ENCODE data around the gene NFIB. TPM values are rescaled to one million over a fixed set of nuclear protein-coding genes. Genes with fewer than 3 reads are reported as not detected.
A peak's percentile ranks its signal among the peaks of the same experiment; 100 is the strongest.

NFIB gene
- total and polyA plus RNA-seq, 2 donors (not counting 3 experiments of a cell fraction or from before 2014, with no cell fraction given) = 26.4 to 174 TPM

- POLR2A ChIA-PET = interaction anchor here (0.6 kb wide), 1 partner anchor 11 kb away, joined by 5 read pairs; no protein-coding TSS in a partner anchor
- Histone ChIP-seq H3K4me2 (ENCODE audit: insufficient read depth, low read length) (no peak overlapping the region), H4K20me1 (replicated peaks; ENCODE audit: control insufficient read depth, extremely low read depth, insufficient read depth, low read length) (no peaks in the 10 kb centered on the region), H3K9ac (replicated peaks; ENCODE audit: extremely low read depth, insufficient read depth, low read length) (no peak overlapping the region), H3K9me1 (replicated peaks; ENCODE audit: control insufficient read depth, extremely low read depth, insufficient read depth, low read length) (no peaks in the 10 kb centered on the region), H3K36me3 (ENCODE audit: control insufficient read depth in 2 of 2, extremely low read depth in 1 of 2, insufficient read depth in 2 of 2, low read length in 2 of 2) (peaks cover 0 to 12% of the 10 kb centered on the region in 2 experiments), H2AFZ (ENCODE audit: low read depth, low read length) (no peak overlapping the region), H3K4me3 (replicated peaks in 1 of 3; ENCODE audit: insufficient read depth in 1 of 3, low read depth in 1 of 3, low read length in 3 of 3) (no peak overlapping the region), H3K27me3 (ENCODE audit: control insufficient read depth in 2 of 2, insufficient read depth in 2 of 2, low read length in 2 of 2) (no peaks in the 10 kb centered on the region), H3K27ac (ENCODE audit: insufficient read depth, low read depth, low read length) (no peak overlapping the region), H3K9me3 (replicated peaks; ENCODE audit: control insufficient read depth, insufficient read depth, low read length) (no peaks in the 10 kb centered on the region), H3K79me2 (ENCODE audit: control insufficient read depth, insufficient read depth, low read length) (peaks cover 86% of the 10 kb centered on the region), H3K4me1 (ENCODE audit: control insufficient read depth, extremely low read depth, insufficient read depth, low read length) (peaks cover 52% of the 10 kb centered on the region)
- TF ChIP-seq MYC (IDR thresholded peaks at IDR 0.05; ENCODE audit: low read depth, low read length) = no peak
- TF ChIP-seq FOS (IDR thresholded peaks at IDR 0.05; ENCODE audit: borderline replicate concordance, insufficient read depth, low read length) = no peak
- no peak for TF ChIP-seq EZH2 (IDR thresholded peaks at IDR 0.05; ENCODE audit: borderline replicate concordance, low read depth, low read length, severe bottlenecking)
- dilution Hi-C loops (cut with MboI; ENCODE audit: extremely low pct_ligation_motif_present, low sequenced_read_pairs) (no loop called here), intact Hi-C loops (cut with micrococcal nuclease) (loop anchor here (2.0 to 5.0 kb wide), 3 partner anchors 78 to 162 kb away; no protein-coding TSS in a partner anchor)
- CTCF ChIA-PET = interaction anchor here (0.7 to 3.2 kb wide), 7 partner anchors 10 to 842 kb away, joined by 3 to 11 read pairs (median 6); no protein-coding TSS in a partner anchor
- DNase-seq (ENCODE audit: low read depth, low spot score) = peak; percentile 82
- BruUV-seq (replicated peaks) = no TSS peak
- FAIRE-seq = no peak
Observed at GRCh38 chr9:14269916-14270315, 44.0 kb downstream of the NFIB start.

GRCh38 chr9:14263707-14264483 is 50.0 kb downstream of the NFIB start:
- dilution Hi-C loops (cut with MboI; ENCODE audit: extremely low pct_ligation_motif_present, low sequenced_read_pairs) = no loop called here
- no peak for DNase-seq (ENCODE audit: low read depth, low spot score)
- Histone ChIP-seq H3K4me2 (ENCODE audit: insufficient read depth, low read length) (no peak overlapping the region), H3K79me2 (ENCODE audit: control insufficient read depth, insufficient read depth, low read length) (peaks cover 78% of the 10 kb centered on the region), H3K4me3 (replicated peaks in 1 of 3; ENCODE audit: insufficient read depth in 1 of 3, low read depth in 1 of 3, low read length in 3 of 3) (no peak overlapping the region), H3K27ac (ENCODE audit: insufficient read depth, low read depth, low read length) (no peak overlapping the region), H3K4me1 (ENCODE audit: control insufficient read depth, extremely low read depth, insufficient read depth, low read length) (no peaks in the 10 kb centered on the region), H3K36me3 (ENCODE audit: control insufficient read depth in 2 of 2, extremely low read depth in 1 of 2, insufficient read depth in 2 of 2, low read length in 2 of 2) (peaks cover 7 to 15% of the 10 kb centered on the region in 2 experiments), H3K9ac (replicated peaks; ENCODE audit: extremely low read depth, insufficient read depth, low read length) (no peak overlapping the region), H3K9me1 (replicated peaks; ENCODE audit: control insufficient read depth, extremely low read depth, insufficient read depth, low read length) (no peaks in the 10 kb centered on the region), H3K9me3 (replicated peaks; ENCODE audit: control insufficient read depth, insufficient read depth, low read length) (no peaks in the 10 kb centered on the region), H3K27me3 (ENCODE audit: control insufficient read depth in 2 of 2, insufficient read depth in 2 of 2, low read length in 2 of 2) (no peaks in the 10 kb centered on the region), H2AFZ (ENCODE audit: low read depth, low read length) (no peak overlapping the region), H4K20me1 (replicated peaks; ENCODE audit: control insufficient read depth, extremely low read depth, insufficient read depth, low read length) (peaks cover 3% of the 10 kb centered on the region)
- FAIRE-seq = no peak
- no TSS peak for BruUV-seq (replicated peaks)
- TF ChIP-seq POLR2A (IDR thresholded peaks at IDR 0.05; ENCODE audit: low read depth, low read length) = no peak
- TF ChIP-seq JUN (IDR thresholded peaks at IDR 0.05; ENCODE audit: borderline replicate concordance, insufficient read depth, insufficient read length, low read depth) = no peak
- no peak for TF ChIP-seq GATA2 (IDR thresholded peaks at IDR 0.05; ENCODE audit: insufficient read depth, insufficient read length, low read depth, low read length)
- ChIA-PET POLR2A (no interaction called here), CTCF (no interaction called here)
- intact Hi-C loops (cut with micrococcal nuclease) = no loop called here

All from endothelial cell of umbilical vein (primary cell).